Type B pancreatic cell (in vitro differentiated cells): Measurements from ENCODE around the gene NAV2. TPM values are rescaled to one million over a fixed set of nuclear protein-coding genes. Genes with fewer than 3 reads are reported as not detected.
A peak's percentile ranks its signal among the peaks of the same experiment; 100 is the strongest.
"Not testable (repeated sequence)": the region's sequence is repeated elsewhere in the genome, so short reads cannot be mapped to it uniquely, and the experiment has no call there.

Source experiments
- DNase-seq: peaks from one replicate; pipeline ENCODE4 v3.0.0; 2021; ENCODE audit warnings: mixed read lengths; ENCODE audit not compliant: unreplicated experiment; ENCODE audit errors: extremely low spot score
- H3K27ac Mint-ChIP-seq: 2 replicates; pipeline ENCODE4 v1.8.0; 2021; ENCODE audit warnings: mild to moderate bottlenecking, mixed read lengths
- H3K27me3 Mint-ChIP-seq: 2 replicates; pipeline ENCODE4 v1.8.0; 2021; ENCODE audit warnings: mixed read lengths
- H3K36me3 Mint-ChIP-seq: 2 replicates; pipeline ENCODE4 v1.8.0; 2021; ENCODE audit warnings: mixed read lengths
- H3K4me1 Mint-ChIP-seq: one replicate; pipeline ENCODE4 v1.8.0; 2021; ENCODE audit warnings: mixed read lengths; ENCODE audit not compliant: unreplicated experiment
- H3K4me3 Mint-ChIP-seq: 2 replicates; pipeline ENCODE4 v1.8.0; 2021; ENCODE audit warnings: mild to moderate bottlenecking, mixed read lengths
- H3K9me3 Mint-ChIP-seq: 2 replicates; pipeline ENCODE4 v1.8.0; 2021; ENCODE audit warnings: mixed read lengths
- total RNA-seq: library from RNA; stranded (reverse); gene quantifications from 2 replicates; pipeline ENCODE4 v1.2.1, GENCODE V29; 2021; ENCODE audit warnings: low replicate concordance
- TF ChIP-seq, protein P1 (sequence below): fragments of 200-600 bp; sonication (generic); conservative IDR thresholded peaks from 2 replicates; pipeline ENCODE4 v1.5.0; 2021; ENCODE audit warnings: antibody characterized with exemption, mild to moderate bottlenecking

The NAV2 gene
- total RNA-seq, 1 donor from 2014 or later, result 54.2 TPM

DNA sequence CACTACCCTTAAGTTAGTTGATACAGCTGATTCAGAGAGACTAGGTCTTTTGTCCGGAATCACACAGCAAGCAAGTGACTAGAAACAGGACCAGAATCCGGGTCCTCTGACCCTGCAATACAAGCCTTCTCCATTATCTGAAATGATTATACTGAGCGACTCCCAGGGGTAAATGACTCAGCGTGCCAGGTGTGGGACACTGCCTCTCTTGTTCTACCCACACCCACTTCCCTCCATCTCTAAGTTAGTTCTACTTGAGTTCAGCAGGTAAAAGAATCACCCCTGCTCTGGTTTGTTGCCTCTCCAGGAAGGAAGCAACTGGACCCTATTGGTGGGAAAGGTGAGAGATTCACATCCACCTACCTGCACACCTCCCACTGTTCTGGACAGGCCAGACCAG, 290.7 kb downstream of the NAV2 start:
- Mint-ChIP-seq H3K4me1 (peaks cover 63% of the 10 kb centered on the region), H3K36me3 (no peaks in the 10 kb centered on the region), H3K9me3 (no peaks in the 10 kb centered on the region), H3K4me3 (no peak overlapping the region), H3K27ac (peak overlapping the region; percentile 38), H3K27me3 (no peaks in the 10 kb centered on the region)
- TF ChIP-seq, protein P1, sequence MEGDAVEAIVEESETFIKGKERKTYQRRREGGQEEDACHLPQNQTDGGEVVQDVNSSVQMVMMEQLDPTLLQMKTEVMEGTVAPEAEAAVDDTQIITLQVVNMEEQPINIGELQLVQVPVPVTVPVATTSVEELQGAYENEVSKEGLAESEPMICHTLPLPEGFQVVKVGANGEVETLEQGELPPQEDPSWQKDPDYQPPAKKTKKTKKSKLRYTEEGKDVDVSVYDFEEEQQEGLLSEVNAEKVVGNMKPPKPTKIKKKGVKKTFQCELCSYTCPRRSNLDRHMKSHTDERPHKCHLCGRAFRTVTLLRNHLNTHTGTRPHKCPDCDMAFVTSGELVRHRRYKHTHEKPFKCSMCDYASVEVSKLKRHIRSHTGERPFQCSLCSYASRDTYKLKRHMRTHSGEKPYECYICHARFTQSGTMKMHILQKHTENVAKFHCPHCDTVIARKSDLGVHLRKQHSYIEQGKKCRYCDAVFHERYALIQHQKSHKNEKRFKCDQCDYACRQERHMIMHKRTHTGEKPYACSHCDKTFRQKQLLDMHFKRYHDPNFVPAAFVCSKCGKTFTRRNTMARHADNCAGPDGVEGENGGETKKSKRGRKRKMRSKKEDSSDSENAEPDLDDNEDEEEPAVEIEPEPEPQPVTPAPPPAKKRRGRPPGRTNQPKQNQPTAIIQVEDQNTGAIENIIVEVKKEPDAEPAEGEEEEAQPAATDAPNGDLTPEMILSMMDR, result no peak
- DNase-seq, result no peak

DNA sequence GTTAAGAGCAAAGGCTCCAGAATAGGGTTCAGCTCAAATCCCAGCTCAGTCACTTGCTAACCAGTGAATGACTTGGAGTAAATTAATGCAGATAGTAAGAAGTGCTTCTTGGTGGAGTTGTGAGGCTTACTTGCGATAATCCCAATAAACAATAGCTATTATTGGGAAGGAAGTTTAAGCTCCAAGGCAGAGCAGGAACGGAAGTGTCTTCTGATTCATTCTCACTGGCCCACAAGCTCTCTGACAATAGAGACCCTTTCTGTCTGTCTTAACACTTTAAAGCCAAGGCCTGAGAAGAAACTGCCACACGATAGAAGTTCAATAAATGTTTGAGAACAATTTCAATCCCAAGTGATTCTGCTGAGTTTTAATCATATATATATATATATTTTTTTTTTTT, 292.2 kb downstream of the NAV2 start:
- TF ChIP-seq, protein P1, result no peak
- H3K27ac Mint-ChIP-seq, result no peak overlapping the region
- no peak overlapping the region for H3K4me3 Mint-ChIP-seq
- H3K4me1 Mint-ChIP-seq, result peaks cover 53% of the 10 kb centered on the region
- no peak for DNase-seq
- no peaks in the 10 kb centered on the region for H3K9me3 Mint-ChIP-seq
- H3K27me3 Mint-ChIP-seq, result no peaks in the 10 kb centered on the region
- no peaks in the 10 kb centered on the region for H3K36me3 Mint-ChIP-seq

DNA sequence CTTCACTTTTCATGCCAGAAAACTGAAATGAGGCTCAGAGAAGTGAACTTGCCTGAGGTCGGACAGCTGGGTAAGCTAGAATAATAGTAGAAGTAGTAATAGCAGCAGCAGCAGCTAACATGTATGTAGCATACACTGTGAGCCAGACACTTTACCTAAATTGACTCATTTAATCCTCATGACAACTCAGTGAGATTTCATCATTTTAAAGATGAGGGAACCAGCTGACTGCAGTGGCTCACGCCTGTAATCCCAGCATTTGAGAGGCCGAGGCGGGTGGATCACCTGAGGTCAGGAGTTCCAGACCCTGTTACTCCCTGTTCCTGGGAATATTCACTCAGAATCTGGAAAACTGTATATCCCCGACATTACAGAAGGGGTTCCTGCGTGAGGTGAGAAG, 293.1 kb downstream of the NAV2 start:
- Mint-ChIP-seq H3K27me3 (no peaks in the 10 kb centered on the region), H3K4me3 (no peak overlapping the region), H3K4me1 (peaks cover 45% of the 10 kb centered on the region), H3K36me3 (no peaks in the 10 kb centered on the region), H3K9me3 (no peaks in the 10 kb centered on the region), H3K27ac (no peak overlapping the region)
- DNase-seq, result no peak
- TF ChIP-seq, protein P1, result no peak

DNA sequence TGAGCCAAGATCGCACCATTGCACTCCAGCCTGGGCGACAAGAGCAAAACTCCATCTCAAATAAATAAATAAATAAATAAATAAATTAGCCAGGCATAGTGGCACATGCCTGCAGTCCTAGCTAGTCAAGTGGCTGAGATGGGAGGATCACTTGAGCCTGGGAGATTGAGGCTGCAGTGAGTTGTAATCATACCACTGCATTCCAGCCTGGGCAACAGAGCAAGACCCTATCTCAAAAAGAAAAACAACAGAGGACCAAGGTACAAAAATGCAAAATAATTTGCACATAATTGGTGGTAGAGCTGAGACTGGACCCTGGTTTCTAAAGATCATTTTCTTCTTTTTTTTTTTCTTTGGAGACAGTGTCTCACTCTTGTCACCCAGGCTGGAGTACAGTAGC, 294.0 kb downstream of the NAV2 start:
- not testable (repeated sequence) for H3K4me3 Mint-ChIP-seq, H3K9me3 Mint-ChIP-seq, H3K36me3 Mint-ChIP-seq, H3K27me3 Mint-ChIP-seq, H3K27ac Mint-ChIP-seq, DNase-seq
- H3K4me1 Mint-ChIP-seq, result peaks cover 37% of the 10 kb centered on the region

DNA sequence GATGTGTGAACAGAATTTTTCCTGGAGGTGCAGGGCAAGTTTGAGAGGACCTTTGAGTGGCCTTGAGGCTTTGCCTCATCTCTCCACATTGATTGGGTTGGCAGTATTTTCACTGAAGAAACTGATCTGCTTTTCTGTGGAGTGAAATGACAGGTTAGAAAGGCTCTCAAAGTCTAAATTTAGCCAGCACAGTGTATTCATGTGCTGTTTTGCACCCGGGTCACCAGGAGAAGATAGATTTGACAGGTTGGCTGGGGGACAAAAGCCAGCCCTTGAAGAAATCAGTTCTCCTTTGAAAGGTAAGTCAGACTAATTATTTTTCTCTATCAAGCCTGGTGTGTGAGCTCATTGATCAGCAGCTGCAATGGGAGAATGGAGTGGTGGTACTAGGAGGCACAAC, 294.7 kb downstream of the NAV2 start:
- Mint-ChIP-seq H3K4me1 (peaks cover 30% of the 10 kb centered on the region), H3K27me3 (no peaks in the 10 kb centered on the region), H3K4me3 (no peak overlapping the region), H3K27ac (no peak overlapping the region), H3K36me3 (no peaks in the 10 kb centered on the region), H3K9me3 (no peaks in the 10 kb centered on the region)
- no peak for DNase-seq
- TF ChIP-seq, protein P1, result no peak

DNA sequence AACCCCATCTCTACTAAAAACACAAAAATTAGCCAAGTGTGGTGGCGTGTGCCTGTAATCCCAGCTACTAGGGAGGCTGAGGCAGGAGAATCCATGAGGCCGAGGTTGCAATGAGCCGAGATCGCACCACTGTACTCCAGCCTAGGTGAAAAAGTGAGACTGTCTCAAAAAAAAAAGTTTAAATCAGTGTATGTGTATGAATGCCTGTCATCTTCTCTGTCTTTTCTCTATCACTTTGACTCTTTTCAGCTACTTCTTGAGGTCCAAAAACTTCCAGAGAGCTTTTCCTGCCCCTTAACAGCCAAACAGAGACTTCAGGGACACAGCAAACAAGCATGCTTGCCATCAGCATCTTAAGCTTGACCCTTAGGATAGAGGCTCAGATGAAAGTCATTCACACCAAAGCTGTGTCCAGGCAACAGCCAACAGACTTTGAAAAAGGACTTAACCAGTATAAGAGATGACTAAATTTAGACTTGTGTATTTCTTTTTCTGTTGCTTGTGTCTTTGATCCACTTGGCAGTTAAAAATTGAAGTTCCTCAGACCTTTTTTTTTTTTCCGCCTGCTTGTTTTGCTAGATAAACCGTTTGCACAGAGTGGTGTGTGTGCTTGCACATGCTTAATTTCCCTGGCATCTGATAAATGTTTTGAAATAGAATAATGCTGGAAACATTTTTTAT, 295.7 kb downstream of the NAV2 start:
- no peak for DNase-seq
- H3K4me1 Mint-ChIP-seq, result peaks cover 25% of the 10 kb centered on the region
- H3K27me3 Mint-ChIP-seq, result no peaks in the 10 kb centered on the region
- H3K4me3 Mint-ChIP-seq, result no peak overlapping the region
- H3K36me3 Mint-ChIP-seq, result no peaks in the 10 kb centered on the region
- no peaks in the 10 kb centered on the region for H3K9me3 Mint-ChIP-seq
- no peak overlapping the region for H3K27ac Mint-ChIP-seq
- TF ChIP-seq, protein P1, result no peak
